ENCODE data around the gene ACOXL. TPM values are rescaled to one million over a fixed set of nuclear protein-coding genes. Genes with fewer than 3 reads are reported as not detected.

ACOXL gene
- total and polyA plus RNA-seq, 2 of the 8 experiments (the other 6 are each of a cell fraction or from before 2014, with no cell fraction given): 11.4 to 20.6 TPM

GRCh38 chr2:110837446-110838409 lies 105.4 kb downstream of the ACOXL start (continued):
- no peak for TF ChIP-seq USF2 (IDR thresholded peaks at IDR 0.05; ENCODE audit: low read length)
